Measurements from ENCODE around the gene PITPNC1. TPM values are rescaled to one million over a fixed set of nuclear protein-coding genes. Genes with fewer than 3 reads are reported as not detected.
A peak's percentile ranks its signal among the peaks of the same experiment; 100 is the strongest.
"Not testable (repeated sequence)": the region's sequence is repeated elsewhere in the genome, so short reads cannot be mapped to it uniquely, and the experiment has no call there.

The PITPNC1 gene
- total and polyA plus RNA-seq, 12 donors, result 4.9 to 33.0 (median 14.0) TPM

- Histone ChIP-seq H3K27ac (peak overlapping the region in 2 of 5 donors; percentile 23 to 32), H3K4me1 (replicated peaks in 1 of 2) (peaks cover 9% of the 10 kb centered on the region in 2 donors), H3K4me3 (no peak overlapping the region), H3K9me3 (replicated peaks in 1 of 3) (no peaks in the 10 kb centered on the region), H3K27me3 (no peaks in the 10 kb centered on the region), H3K36me3 (replicated peaks in 1 of 2) (no peaks in the 10 kb centered on the region)
- WGBS, 4 donors, result 75 to 93% (median 83%) methylated on average over 8 of the region's 8 CpGs
- DNase-seq, result no peak
- intact Hi-C loops (cut with DNase I), result loop anchor here in 1 of 2 donors (10.0 kb wide), 1 partner anchor 255 kb away; no protein-coding TSS in a partner anchor
- no peak for TF ChIP-seq CTCF (IDR thresholded peaks at IDR 0.05)
Observed at GRCh38 chr17:67639979-67640378, 262.9 kb downstream of the PITPNC1 start.

- H3K27me3 ChIP-seq, result no peaks in the 10 kb centered on the region
- TF ChIP-seq CTCF (IDR thresholded peaks at IDR 0.05), result no peak
- no peak for TF ChIP-seq POLR2A (IDR thresholded peaks at IDR 0.05)
- no peaks in the 10 kb centered on the region for H3K9me3 ChIP-seq (replicated peaks in 1 of 3)
- no peak overlapping the region for H3K4me3 ChIP-seq
- no peak overlapping the region for H3K27ac ChIP-seq
- no peaks in the 10 kb centered on the region for H3K36me3 ChIP-seq (replicated peaks in 1 of 2)
- peaks cover 9% of the 10 kb centered on the region in 2 donors for H3K4me1 ChIP-seq (replicated peaks in 1 of 2)
- no peak for DNase-seq
- intact Hi-C loops (cut with DNase I), result no loop called here
- 76 to 90% (median 86%) methylated on average over 5 of the region's 5 CpGs for whole genome bisulfite sequencing, 4 donors
Observed at GRCh38 chr17:67642488-67642887, 265.4 kb downstream of the PITPNC1 start.

- TF ChIP-seq CTCF (IDR thresholded peaks at IDR 0.05), result no peak
- TF ChIP-seq POLR2A (IDR thresholded peaks at IDR 0.05), result no peak
- Histone ChIP-seq H3K27ac (no peak overlapping the region), H3K4me1 (replicated peaks in 1 of 2) (peaks cover 0 to 6% of the 10 kb centered on the region in 2 donors), H3K27me3 (no peaks in the 10 kb centered on the region), H3K9me3 (replicated peaks in 1 of 3) (no peaks in the 10 kb centered on the region), H3K4me3 (no peak overlapping the region), H3K36me3 (replicated peaks in 1 of 2) (no peaks in the 10 kb centered on the region)
- no peak for DNase-seq
- intact Hi-C loops (cut with DNase I), result no loop called here
- 93 to 100% (median 94%) methylated on average over 5 of the region's 5 CpGs for WGBS, 4 donors
Observed at GRCh38 chr17:67644061-67644460, 267.0 kb downstream of the PITPNC1 start.

GRCh38 chr17:67645195-67645594 lies 268.1 kb downstream of the PITPNC1 start:
- H3K27ac ChIP-seq; H3K27me3 ChIP-seq; intact Hi-C loops (cut with DNase I); H3K36me3 ChIP-seq (replicated peaks in 1 of 2); H3K4me1 ChIP-seq (replicated peaks in 1 of 2); H3K4me3 ChIP-seq; DNase-seq; H3K9me3 ChIP-seq (replicated peaks in 1 of 3): not testable (repeated sequence)
- WGBS, 4 donors, result 89 to 99% (median 96%) methylated on average over 6 to 8 of the region's 8 CpGs

- WGBS, 4 donors, result 95 to 100% (median 97%) methylated on average over 5 to 6 of the region's 6 CpGs
- DNase-seq, result no peak
- H3K36me3 ChIP-seq (replicated peaks in 1 of 2), result no peaks in the 10 kb centered on the region
Observed at GRCh38 chr17:67646472-67646871, 269.4 kb downstream of the PITPNC1 start.

More at GRCh38 chr17:67646472-67646871, 269.4 kb downstream of the PITPNC1 start:
- intact Hi-C loops (cut with DNase I), result no loop called here
- H3K4me1 ChIP-seq (replicated peaks in 1 of 2), result peaks cover 0 to 6% of the 10 kb centered on the region in 2 donors
- H3K27ac ChIP-seq, result no peak overlapping the region
- H3K4me3 ChIP-seq, result no peak overlapping the region
- no peaks in the 10 kb centered on the region for H3K27me3 ChIP-seq
- TF ChIP-seq CTCF (IDR thresholded peaks at IDR 0.05) (no peak), POLR2A (IDR thresholded peaks at IDR 0.05) (no peak)
- no peaks in the 10 kb centered on the region for H3K9me3 ChIP-seq (replicated peaks in 1 of 3)

Data from adrenal gland (tissue), 12 donors.